GM12892 (cell line): ENCODE results near the gene MYO3B.

Experiments used
- POLR2A ChIP-seq: IDR thresholded peaks from 2 replicates; pipeline ENCODE4 v1.6.1; 2011; ENCODE audit warnings: low read depth, low read length, control low read depth
- TAF1 ChIP-seq: IDR thresholded peaks from 2 replicates; pipeline ENCODE4 v1.6.1; 2011; ENCODE audit warnings: low read depth, mild to moderate bottlenecking, control low read depth, low read length, borderline replicate concordance

DNA sequence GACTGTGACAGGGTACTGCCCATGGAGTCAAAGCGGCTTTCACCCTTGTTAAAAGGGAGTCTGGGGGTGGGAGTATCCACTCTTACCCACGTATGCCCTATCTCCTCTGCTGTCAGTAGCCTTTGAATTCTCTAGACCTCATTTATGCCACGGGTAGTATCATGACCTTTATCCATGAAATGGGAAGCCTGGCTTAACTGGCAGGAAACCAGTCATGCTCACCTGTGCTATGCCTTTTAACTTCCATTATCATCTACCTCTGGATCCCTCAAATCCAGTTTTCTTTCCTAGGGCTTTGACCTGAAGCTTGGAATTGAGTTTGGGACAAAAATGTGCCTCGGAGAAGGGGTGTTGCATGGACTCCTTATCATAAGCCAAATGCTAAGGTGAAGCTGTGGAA, 30.0 kb downstream of the MYO3B start:
- TF ChIP-seq TAF1 = no peak
- TF ChIP-seq POLR2A = no peak
